ENCODE results near the gene MRPL14.

Gene MRPL14

DNA sequence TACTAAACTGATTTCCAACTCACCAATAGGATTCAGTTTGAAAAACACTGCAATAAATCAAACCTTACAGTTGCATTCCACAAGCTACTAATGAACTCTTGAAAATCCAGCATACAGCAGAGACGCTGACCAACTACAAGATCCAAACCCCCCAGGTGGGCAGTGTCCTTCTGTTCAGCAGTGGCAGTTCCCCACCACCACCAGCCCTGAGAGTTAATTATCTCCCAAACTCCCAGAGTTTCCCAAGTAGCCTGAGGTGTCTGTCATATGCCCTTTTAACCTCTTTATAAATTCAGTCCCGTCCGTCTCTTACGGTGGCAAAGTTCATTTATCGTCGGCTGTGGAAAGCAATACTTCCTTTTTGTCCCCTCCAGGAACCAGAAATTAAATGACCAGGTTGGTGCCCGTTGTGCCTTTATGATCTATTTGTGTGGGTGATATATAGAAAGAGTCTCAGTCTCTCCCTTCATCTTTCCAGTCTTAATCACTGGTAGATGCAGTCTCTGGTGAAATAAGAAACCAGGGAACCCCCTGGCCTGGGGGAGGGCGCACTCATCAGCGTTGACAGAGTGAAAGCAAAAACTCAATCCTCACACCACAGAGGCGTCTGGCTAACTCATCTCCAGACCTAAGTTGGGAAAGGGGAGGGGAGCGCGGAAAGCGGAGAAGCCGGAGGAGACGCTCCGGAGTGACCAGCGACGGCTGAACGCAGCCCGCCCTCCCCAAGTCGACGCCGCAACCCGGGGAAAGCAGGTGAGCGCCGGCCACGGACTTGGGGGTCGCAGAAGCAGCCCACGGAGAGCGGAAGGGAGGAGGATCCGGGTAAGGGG lies 717 bp downstream of the MRPL14 start:
- DNase-seq (ENCODE audit: low read depth in 3 of 3) = peak; percentile 60 to 87 (median 70)

DNA sequence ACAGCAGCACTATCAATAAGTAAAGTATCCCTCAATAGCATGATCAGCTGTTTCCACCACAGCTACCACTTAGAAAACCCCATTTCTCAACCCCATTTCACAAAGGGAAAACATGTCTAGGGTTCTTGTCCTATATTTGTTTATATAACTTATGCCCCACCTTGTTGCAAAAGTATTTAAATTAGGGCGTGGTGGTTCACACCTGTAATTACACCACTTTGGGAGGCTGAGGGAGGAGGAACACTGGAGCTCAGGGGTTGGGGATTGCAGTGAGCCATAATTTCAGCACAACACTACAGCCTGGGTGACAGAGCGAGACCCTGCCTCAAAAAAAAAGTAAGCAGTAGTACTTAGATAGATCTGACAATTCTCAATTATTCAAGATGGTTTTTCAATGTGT lies 3.7 kb downstream of the MRPL14 start:
- DNase-seq (ENCODE audit: low read depth in 3 of 3) = no peak

DNA sequence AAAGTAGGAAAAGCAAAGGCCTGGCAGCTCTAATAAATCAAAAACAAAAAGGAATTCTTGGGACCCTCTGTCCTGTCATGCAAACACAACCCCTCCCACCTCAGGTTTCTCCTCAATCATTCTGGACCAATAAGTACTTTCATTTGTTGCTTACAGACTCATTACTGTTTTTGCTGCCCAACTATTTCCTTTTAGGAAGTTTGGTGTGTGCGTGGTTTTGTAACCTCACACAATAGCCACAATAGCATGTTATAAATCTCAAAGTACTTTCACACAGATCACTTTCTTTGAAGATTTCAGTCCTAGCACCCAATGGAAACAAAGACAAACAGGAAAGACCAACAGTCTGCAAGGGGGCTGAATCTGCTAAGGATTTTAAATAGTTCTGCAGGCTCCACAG lies 4.5 kb downstream of the MRPL14 start:
- DNase-seq (ENCODE audit: low read depth in 3 of 3) = no peak

DNA sequence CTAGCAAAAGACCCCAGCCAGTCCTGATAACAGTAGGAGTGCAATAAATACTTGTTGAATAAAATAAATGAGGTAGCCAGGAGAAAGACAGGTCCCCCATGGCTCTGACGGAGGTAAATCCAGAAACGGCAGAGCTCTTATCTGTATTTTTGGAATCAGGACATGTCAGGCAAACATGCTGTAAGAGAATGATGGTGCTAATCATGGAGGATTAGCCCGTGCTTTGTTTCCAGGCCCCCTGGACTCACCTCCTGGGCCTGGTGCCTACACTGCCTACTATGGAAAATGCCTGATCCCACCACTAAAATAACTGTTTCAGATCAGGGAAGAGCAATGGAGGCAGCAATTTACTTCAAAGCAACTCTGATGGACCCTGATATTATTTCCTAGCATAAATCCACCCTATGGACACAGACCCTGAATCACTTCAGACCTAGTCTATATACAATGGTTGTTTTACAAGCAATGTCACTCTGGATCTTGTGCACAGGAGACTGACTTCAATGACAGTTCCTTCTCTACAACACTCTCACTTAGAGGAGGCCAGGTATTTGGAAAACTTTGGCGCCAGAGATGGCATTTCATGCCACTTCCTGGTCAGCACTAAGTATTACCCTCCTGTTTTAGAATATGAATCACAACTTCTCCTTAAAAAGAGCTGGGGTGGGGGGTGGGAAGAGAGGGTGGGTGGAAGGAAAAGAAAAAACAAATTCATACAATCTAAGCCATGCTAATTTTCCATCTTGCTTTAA lies 6.4 kb downstream of the MRPL14 start:
- DNase-seq (ENCODE audit: low read depth in 3 of 3) = no peak

GRCh38 chr6:44119704-44120262 lies 7.5 kb downstream of the MRPL14 start:
- DNase-seq (ENCODE audit: low read depth in 3 of 3) = no peak

GRCh38 chr6:44117397-44118128 lies 9.7 kb downstream of the MRPL14 start:
- DNase-seq (ENCODE audit: low read depth in 3 of 3) = no peak

DNA sequence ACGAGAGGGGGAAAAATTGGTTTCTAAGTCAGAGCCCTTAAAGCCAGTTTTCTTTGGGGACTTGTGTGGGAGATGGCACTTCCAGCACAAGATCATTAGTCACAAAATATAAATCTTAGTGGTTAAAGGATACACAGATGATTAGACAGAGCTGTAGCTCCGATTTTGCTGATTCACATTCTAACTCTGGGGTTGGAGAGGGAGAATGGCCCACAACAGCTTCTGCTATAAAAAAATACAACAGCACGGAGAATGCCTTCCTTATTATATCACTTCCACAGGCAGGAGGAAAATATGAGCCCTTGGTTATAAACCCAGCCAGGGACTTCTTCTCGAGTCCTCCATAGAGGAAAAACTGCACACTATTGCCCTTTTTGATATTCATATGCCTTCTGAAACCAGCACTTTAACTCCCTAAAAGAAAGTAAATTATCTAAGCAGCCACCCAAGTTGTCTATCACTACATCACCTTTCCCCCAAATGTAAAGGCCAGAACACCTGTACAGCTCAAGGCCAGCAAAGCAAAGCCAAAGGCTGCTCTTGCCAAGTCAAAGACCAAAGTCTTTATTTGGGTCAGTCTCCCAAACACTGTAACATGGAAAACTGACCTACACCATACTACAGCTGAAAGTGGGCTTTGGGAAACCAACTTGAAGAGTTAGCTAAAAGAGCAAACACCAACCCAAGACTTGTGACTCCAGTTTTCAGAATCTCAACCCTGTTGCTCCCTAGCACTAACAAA lies 10.4 kb downstream of the MRPL14 start:
- no peak for DNase-seq (ENCODE audit: low read depth in 3 of 3)

- DNase-seq (ENCODE audit: low read depth in 3 of 3) = no peak
Measured at GRCh38 chr6:44115866-44116265, 11.4 kb downstream of the MRPL14 start.

- DNase-seq (ENCODE audit: low read depth in 3 of 3) = no peak
Measured at GRCh38 chr6:44113414-44113813, 13.8 kb downstream of the MRPL14 start.

- DNase-seq (ENCODE audit: low read depth in 3 of 3) = no peak
Measured at GRCh38 chr6:44111434-44112417, 15.5 kb downstream of the MRPL14 start.

DNA sequence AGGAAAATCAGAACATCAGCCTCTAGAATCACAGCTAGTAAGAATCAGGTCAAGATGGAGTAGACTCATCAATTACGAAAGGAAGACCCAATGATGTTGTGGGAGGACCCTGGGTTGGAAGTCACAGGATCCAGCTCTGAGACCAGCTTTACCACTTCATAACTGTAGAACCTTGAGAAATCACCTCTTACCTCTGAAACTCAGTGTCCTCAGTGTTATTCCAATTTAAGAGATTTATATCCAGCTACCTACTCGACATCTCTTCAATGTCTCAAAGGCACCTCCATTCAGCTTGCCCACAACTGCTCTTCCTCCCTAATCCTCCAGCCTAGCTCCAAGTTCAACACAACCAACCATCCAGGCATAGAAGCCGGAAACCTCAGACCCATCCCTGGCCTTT lies 16.3 kb downstream of the MRPL14 start:
- DNase-seq (ENCODE audit: low read depth in 3 of 3) = no peak

- DNase-seq (ENCODE audit: low read depth in 3 of 3) = no peak
Measured at GRCh38 chr6:44110005-44110676, 17.1 kb downstream of the MRPL14 start.

DNA sequence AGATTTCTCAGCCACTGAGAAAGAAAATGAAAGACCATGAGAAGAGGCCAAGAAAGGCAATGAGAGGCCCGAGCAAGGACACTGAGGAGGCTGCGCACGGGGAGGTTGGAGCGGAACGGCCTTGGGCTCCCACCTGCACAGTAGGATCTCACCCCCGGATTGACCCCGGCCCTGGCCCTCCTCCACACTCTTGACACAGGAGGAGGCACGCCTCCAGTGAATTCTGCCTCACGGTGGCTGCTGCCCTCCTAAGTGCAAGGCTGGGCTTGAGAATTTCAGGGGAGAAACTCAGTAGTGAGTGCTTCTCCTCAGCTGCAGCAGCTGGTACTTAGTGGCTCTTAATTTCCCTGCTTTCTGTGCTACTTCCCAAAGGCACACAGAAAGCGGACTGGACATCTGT lies 18.0 kb downstream of the MRPL14 start:
- no peak for DNase-seq (ENCODE audit: low read depth in 3 of 3)

GRCh38 chr6:44108471-44108870 lies 18.8 kb downstream of the MRPL14 start:
- DNase-seq (ENCODE audit: low read depth in 3 of 3) = no peak

- no peak for DNase-seq (ENCODE audit: low read depth in 3 of 3)
Measured at GRCh38 chr6:44107017-44107416, 20.2 kb downstream of the MRPL14 start.

DNA sequence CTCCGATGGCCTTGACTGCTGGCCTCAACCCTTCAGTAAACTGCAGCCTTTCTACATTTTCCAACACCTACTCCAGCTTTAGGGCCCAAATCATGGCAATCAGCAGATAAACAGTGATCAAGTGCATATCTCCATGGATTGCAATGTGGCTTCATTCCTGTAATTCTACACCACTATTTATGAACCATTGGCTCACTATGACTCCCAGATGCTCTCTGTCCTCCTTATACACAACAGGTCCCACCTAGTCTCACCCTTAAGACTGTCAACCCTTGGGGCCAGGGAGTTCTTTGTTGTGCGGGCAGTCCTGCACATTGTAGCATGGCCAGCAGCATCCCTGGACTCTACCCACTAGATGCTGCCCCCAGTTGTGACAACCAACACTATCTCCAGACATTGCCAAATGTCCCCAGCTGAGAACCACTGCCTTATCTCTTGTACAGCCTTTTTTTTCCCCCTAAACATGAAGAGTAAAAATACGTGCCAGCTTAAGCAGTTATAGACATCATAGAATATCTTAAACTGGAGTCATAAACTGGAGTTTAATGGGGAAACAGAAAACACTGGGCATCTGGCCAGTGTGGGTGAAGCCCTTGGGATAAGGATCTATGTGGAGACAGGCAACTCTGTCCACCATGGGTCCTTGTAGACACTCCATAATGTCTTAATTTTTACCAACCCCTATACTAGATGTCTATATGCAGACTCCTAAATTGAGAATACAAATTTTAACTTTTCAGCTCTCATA lies 21.1 kb downstream of the MRPL14 start:
- no peak for DNase-seq (ENCODE audit: low read depth in 3 of 3)

GRCh38 chr6:44105146-44105545 lies 22.1 kb downstream of the MRPL14 start:
- DNase-seq (ENCODE audit: low read depth in 3 of 3) = no peak

- DNase-seq (ENCODE audit: low read depth in 3 of 3) = no peak
Measured at GRCh38 chr6:44104481-44105021, 22.7 kb downstream of the MRPL14 start.

GRCh38 chr6:44102527-44102926 lies 24.7 kb downstream of the MRPL14 start:
- DNase-seq (ENCODE audit: low read depth in 3 of 3) = no peak
